Ascending aorta (tissue), 2 donors: ENCODE measurements around the gene ISX. TPM values are rescaled to one million over a fixed set of nuclear protein-coding genes. Genes with fewer than 3 reads are reported as not detected.

Experiments used
- DNase-seq, 2 donors: peaks; one replicate each; pipeline ENCODE4 v3.0.0-alpha.2; 2019; ENCODE audit warnings: low spot score in 2 of 2
- H3K27ac ChIP-seq, 2 donors: fragments of 200-600 bp; sonication (generic); one replicate each; pipeline ENCODE4 v1.5.1; 2016 to 2017; ENCODE audit warnings: mild to moderate bottlenecking in 1 of 2
- H3K27me3 ChIP-seq: fragments of 200-600 bp; sonication (generic); one replicate; pipeline ENCODE4 v1.5.1; 2017
- H3K36me3 ChIP-seq, 2 donors: fragments of 200-600 bp; sonication (generic); one replicate each; pipeline ENCODE4 v1.5.1; 2016
- H3K4me1 ChIP-seq, 2 donors: fragments of 200-600 bp; sonication (generic); one replicate each; pipeline ENCODE4 v1.5.1; 2016 to 2017; ENCODE audit warnings: mild to moderate bottlenecking in 1 of 2
- H3K4me3 ChIP-seq, 2 donors: fragments of 200-600 bp; sonication (generic); one replicate each; pipeline ENCODE4 v1.5.1; 2016 to 2017; ENCODE audit warnings: mild to moderate bottlenecking in 1 of 2
- H3K9me3 ChIP-seq, 2 donors: fragments of 200-600 bp; sonication (generic); one replicate each; pipeline ENCODE4 v1.5.1; 2016
- intact Hi-C: fragments of 100-400 bp; cut with DNase I; formaldehyde crosslinking; loops from one replicate; pipeline ENCODE4 v1.15.1; 2023
- total RNA-seq: library from RNA; depleted of rRNA; stranded (reverse); fragments of >200 nt; gene quantifications from one replicate; pipeline ENCODE4 v1.1.0, GENCODE V29; 2016
- TF ChIP-seq, protein P1 (sequence below), 3 experiments: fragments of 200-600 bp in 2 of 3; fragments of 450-650 bp in 1 of 3; sonication (generic) in 2 of 3; IDR thresholded peaks; one replicate each; pipeline ENCODE4 v1.5.1; 2016 to 2019; ENCODE audit warnings: antibody characterized with exemption in 3 of 3, mild to moderate bottlenecking in 1 of 3, moderate library complexity in 1 of 3

ISX gene
- total RNA-seq, 1 donor from 2014 or later = not detected

DNA sequence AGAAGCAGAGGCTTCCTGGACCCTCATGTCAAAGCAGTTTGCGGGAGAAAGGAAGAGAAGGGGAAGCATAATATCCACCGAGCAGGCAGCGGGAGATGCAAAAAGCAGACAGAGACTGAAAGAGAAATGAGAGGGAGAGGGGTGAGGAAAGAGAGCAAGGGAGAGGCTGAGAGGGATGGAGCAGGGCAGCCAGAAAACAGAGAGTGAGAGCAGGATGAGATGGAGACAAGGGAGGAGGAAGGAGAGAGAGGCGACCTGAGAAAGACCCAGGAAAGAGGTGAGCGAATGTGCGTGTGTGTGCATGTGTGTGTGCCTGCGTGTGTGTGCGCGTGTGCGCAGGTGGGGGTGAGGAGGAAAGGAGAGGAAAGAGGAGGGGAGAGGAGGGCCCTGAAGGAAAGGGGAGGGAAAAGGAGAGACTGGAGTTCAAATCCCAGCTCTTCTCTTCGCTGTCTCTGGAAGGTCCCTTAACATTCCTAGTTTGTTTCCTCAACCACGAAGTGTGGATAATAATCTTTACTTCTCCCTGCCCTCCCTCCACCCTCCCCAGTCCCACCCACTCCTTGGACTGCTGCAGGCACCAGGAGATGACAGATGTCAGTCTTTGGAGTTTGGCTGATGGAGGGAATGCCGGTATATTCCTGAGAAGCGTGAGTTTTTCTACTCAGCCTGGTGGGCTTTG is 67.9 kb downstream of the ISX start:
- Histone ChIP-seq H3K27me3 (no peaks in the 10 kb centered on the region), H3K36me3 (no peaks in the 10 kb centered on the region), H3K4me3 (no peak overlapping the region), H3K27ac (no peak overlapping the region), H3K4me1 (no peaks in the 10 kb centered on the region), H3K9me3 (no peaks in the 10 kb centered on the region)
- TF ChIP-seq, protein P1, sequence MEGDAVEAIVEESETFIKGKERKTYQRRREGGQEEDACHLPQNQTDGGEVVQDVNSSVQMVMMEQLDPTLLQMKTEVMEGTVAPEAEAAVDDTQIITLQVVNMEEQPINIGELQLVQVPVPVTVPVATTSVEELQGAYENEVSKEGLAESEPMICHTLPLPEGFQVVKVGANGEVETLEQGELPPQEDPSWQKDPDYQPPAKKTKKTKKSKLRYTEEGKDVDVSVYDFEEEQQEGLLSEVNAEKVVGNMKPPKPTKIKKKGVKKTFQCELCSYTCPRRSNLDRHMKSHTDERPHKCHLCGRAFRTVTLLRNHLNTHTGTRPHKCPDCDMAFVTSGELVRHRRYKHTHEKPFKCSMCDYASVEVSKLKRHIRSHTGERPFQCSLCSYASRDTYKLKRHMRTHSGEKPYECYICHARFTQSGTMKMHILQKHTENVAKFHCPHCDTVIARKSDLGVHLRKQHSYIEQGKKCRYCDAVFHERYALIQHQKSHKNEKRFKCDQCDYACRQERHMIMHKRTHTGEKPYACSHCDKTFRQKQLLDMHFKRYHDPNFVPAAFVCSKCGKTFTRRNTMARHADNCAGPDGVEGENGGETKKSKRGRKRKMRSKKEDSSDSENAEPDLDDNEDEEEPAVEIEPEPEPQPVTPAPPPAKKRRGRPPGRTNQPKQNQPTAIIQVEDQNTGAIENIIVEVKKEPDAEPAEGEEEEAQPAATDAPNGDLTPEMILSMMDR (IDR thresholded peaks at IDR 0.05) = no peak
- intact Hi-C loops = no loop called here
- no peak for DNase-seq

DNA sequence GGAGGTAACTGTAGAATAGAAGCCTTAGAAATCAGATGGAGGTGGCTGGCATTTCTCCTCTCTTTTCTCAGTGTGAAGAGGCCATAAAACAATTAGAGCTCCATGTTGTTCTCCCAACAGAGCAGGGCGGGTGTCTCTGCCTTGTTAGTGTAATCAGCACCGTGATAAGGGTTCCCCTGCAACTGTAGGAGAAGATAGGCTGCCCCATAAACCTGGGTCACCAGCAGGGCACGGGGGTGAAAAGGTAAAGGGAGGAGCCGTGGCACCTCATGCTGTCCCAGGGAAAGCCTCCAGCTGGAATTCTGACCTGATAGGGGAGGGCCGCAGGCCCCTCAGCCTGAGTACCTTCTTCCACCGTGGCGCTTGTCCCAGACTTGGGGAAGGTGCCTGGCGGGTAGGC is 68.7 kb downstream of the ISX start:
- TF ChIP-seq, protein P1 (IDR thresholded peaks at IDR 0.05) = no peak
- H3K4me1 ChIP-seq = no peaks in the 10 kb centered on the region
- no peaks in the 10 kb centered on the region for H3K9me3 ChIP-seq
- intact Hi-C loops = no loop called here
- no peak for DNase-seq
- no peaks in the 10 kb centered on the region for H3K27me3 ChIP-seq
- H3K27ac ChIP-seq = no peak overlapping the region
- H3K4me3 ChIP-seq = no peak overlapping the region
- H3K36me3 ChIP-seq = no peaks in the 10 kb centered on the region

- no peak overlapping the region for H3K27ac ChIP-seq
These were observed 69.2 kb downstream of the ISX start for GRCh38 chr22:35135165-35135564.

More at GRCh38 chr22:35135165-35135564, 69.2 kb downstream of the ISX start:
- Histone ChIP-seq H3K27me3 (no peaks in the 10 kb centered on the region), H3K36me3 (no peaks in the 10 kb centered on the region), H3K4me1 (no peaks in the 10 kb centered on the region), H3K4me3 (no peak overlapping the region), H3K9me3 (no peaks in the 10 kb centered on the region)
- TF ChIP-seq, protein P1 (IDR thresholded peaks at IDR 0.05) = no peak
- intact Hi-C loops = no loop called here
- DNase-seq = no peak

Other genes starting within 250 kb of the ISX start
- 6.8 TPM for gene HMGXB4, start 191.3 kb downstream of the ISX start, total RNA-seq
- gene TOM1, start 233.7 kb downstream of the ISX start, total RNA-seq = 84.4 TPM